Activated CD4-positive, alpha-beta T cell treated with anti-CD3 and anti-CD28 coated beads, Interleukin-2, amount 10 ng/mL, durations not matched to agents 24 days and 14 days (primary cell): ENCODE results near the gene RPL13A. TPM values are rescaled to one million over a fixed set of nuclear protein-coding genes. Genes with fewer than 3 reads are reported as not detected.
A peak's percentile ranks its signal among the peaks of the same experiment; 100 is the strongest.

Experiments
- DNase-seq: peaks from one replicate; pipeline ENCODE4 v3.0.0; 2022
- H3K27ac Mint-ChIP-seq: one replicate; pipeline ENCODE4 v1.8.0; 2022; ENCODE audit warnings: mild to moderate bottlenecking, mixed read lengths
- H3K27me3 Mint-ChIP-seq: one replicate; pipeline ENCODE4 v1.8.0; 2022; ENCODE audit warnings: mixed read lengths
- H3K36me3 Mint-ChIP-seq: one replicate; pipeline ENCODE4 v1.8.0; 2022; ENCODE audit warnings: low read depth, mild to moderate bottlenecking, mixed read lengths
- H3K4me1 Mint-ChIP-seq: one replicate; pipeline ENCODE4 v1.8.0; 2021; ENCODE audit warnings: mixed read lengths
- H3K4me3 Mint-ChIP-seq: one replicate; pipeline ENCODE4 v1.8.0; 2022; ENCODE audit warnings: mild to moderate bottlenecking, moderate library complexity, mixed read lengths
- H3K9me3 Mint-ChIP-seq: one replicate; pipeline ENCODE4 v1.8.0; 2021; ENCODE audit warnings: mixed read lengths
- intact Hi-C: fragments of 100-400 bp; cut with micrococcal nuclease; formaldehyde crosslinking; loops from one replicate; pipeline ENCODE4 v1.15.1; 2023
- total RNA-seq: library from RNA; stranded (reverse); gene quantifications from 2 replicates; pipeline ENCODE4 v1.2.3, GENCODE V29; 2022

RPL13A gene
- total RNA-seq, 1 donor from 2014 or later = 3,032 TPM

- Mint-ChIP-seq H3K4me1 (peaks cover 18% of the 10 kb centered on the region), H3K27ac (no peak overlapping the region), H3K4me3 (peak overlapping the region; percentile 75), H3K9me3 (no peaks in the 10 kb centered on the region), H3K27me3 (peaks cover 8% of the 10 kb centered on the region), H3K36me3 (no peaks in the 10 kb centered on the region)
- intact Hi-C loops = no loop called here
- no peak for DNase-seq
Measured at GRCh38 chr19:49514151-49514550, 26.7 kb downstream of the RPL13A start.

DNA sequence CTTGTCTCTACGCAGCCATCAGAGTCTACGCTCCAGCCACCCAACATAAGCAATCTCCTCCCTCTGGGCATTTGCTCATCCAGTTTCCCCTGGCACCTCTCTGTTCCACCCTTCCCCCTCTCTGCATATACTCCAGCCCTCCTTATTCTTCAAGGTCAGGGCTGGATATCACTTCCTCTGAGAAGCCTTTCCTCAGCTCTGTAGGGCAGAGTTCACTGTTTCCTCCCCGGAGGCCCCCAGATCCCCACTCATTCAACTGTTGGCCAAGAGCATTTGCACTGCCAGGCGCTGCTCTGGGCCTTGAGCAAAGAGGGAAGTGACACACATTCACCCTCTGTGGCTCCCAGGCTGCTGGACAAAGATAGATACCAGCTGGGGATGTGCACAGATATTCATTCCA lies 28.4 kb downstream of the RPL13A start:
- no peak overlapping the region for H3K4me3 Mint-ChIP-seq
- no peak overlapping the region for H3K27ac Mint-ChIP-seq
- peaks cover 10% of the 10 kb centered on the region for H3K27me3 Mint-ChIP-seq
- DNase-seq = no peak
- no peaks in the 10 kb centered on the region for H3K36me3 Mint-ChIP-seq
- peaks cover 18% of the 10 kb centered on the region for H3K4me1 Mint-ChIP-seq
- intact Hi-C loops = no loop called here
- no peaks in the 10 kb centered on the region for H3K9me3 Mint-ChIP-seq

GRCh38 chr19:49518033-49518432 lies 30.6 kb downstream of the RPL13A start:
- H3K4me3 Mint-ChIP-seq = no peak overlapping the region
- no peaks in the 10 kb centered on the region for H3K36me3 Mint-ChIP-seq
- intact Hi-C loops = no loop called here
- H3K27me3 Mint-ChIP-seq = peaks cover 6% of the 10 kb centered on the region
- H3K9me3 Mint-ChIP-seq = no peaks in the 10 kb centered on the region
- H3K4me1 Mint-ChIP-seq = peaks cover 7% of the 10 kb centered on the region
- H3K27ac Mint-ChIP-seq = no peak overlapping the region
- no peak for DNase-seq

DNA sequence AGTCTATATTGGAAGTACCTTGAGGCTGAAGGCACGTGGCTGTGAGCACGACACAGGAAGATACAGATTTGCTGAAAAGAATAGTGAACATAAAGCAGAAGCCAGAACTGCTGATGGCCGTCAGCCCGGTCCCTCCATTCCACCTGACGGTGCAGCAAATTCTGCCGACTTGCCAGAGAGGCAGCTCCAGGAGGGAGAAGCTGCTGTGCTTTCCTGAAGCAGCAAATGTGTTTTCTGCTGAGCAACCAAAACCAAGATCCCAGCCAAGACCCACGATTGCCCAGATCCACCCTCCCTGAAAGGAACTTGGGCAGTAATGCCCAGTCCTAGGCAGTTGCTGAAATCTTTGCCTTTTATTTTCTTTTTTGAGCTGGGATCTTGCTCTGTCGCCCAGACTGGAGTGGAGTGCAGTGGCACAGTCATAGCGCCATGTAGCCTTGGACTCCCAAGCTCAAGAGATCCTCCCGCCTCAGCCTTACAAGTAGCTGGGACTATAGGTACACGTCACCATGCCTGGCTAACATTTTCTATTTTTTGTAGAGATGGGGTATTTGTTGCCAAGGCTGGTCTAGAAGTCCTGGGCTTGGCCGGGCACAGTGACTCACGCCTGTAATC lies 33.4 kb downstream of the RPL13A start:
- no peak overlapping the region for H3K4me3 Mint-ChIP-seq
- H3K27me3 Mint-ChIP-seq = peaks cover 4% of the 10 kb centered on the region
- DNase-seq = no peak
- no peak overlapping the region for H3K27ac Mint-ChIP-seq
- intact Hi-C loops = no loop called here
- peaks cover 2% of the 10 kb centered on the region for H3K4me1 Mint-ChIP-seq
- no peaks in the 10 kb centered on the region for H3K36me3 Mint-ChIP-seq
- H3K9me3 Mint-ChIP-seq = no peaks in the 10 kb centered on the region

GRCh38 chr19:49524812-49525455 lies 37.5 kb downstream of the RPL13A start:
- Mint-ChIP-seq H3K4me1 (peaks cover 15% of the 10 kb centered on the region), H3K4me3 (no peak overlapping the region)
- intact Hi-C loops = no loop called here

GRCh38 chr19:49528211-49528771 lies 40.9 kb downstream of the RPL13A start:
- Mint-ChIP-seq H3K27me3 (peaks cover 4% of the 10 kb centered on the region), H3K9me3 (no peaks in the 10 kb centered on the region), H3K27ac (peak overlapping the region; percentile 29), H3K4me1 (peaks cover 20% of the 10 kb centered on the region), H3K36me3 (no peaks in the 10 kb centered on the region), H3K4me3 (peak overlapping the region; percentile 81)
- intact Hi-C loops = no loop called here
- DNase-seq = no peak

More at GRCh38 chr19:49524812-49525455, 37.5 kb downstream of the RPL13A start:
- no peak for DNase-seq
- Mint-ChIP-seq H3K27me3 (peaks cover 4% of the 10 kb centered on the region), H3K27ac (no peak overlapping the region), H3K9me3 (no peaks in the 10 kb centered on the region), H3K36me3 (no peaks in the 10 kb centered on the region)

DNA sequence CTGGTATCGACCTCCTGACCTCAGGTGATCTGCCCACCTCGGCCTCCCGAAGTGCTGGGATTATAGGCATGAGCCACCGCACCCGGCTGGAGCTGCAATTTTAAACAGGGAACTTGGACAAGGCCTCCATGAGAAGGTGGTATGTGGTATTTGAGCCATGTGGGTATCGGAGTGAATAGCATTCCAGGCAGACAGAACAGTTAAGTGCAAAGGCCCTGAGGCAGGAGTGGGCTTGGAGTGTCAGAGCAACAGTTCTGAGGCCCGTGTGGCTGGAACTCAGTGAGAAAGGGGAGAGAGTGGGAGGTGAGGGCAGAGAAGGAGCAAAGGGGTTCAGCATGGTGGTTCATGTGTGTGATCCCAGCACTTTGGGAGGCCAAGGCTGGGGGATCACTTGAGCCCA lies 43.3 kb downstream of the RPL13A start:
- peaks cover 31% of the 10 kb centered on the region for H3K4me1 Mint-ChIP-seq
- no peak overlapping the region for H3K27ac Mint-ChIP-seq
- no peak for DNase-seq
- no peaks in the 10 kb centered on the region for H3K36me3 Mint-ChIP-seq
- no peaks in the 10 kb centered on the region for H3K9me3 Mint-ChIP-seq
- no peak overlapping the region for H3K4me3 Mint-ChIP-seq
- intact Hi-C loops = no loop called here
- H3K27me3 Mint-ChIP-seq = peaks cover 6% of the 10 kb centered on the region

- H3K9me3 Mint-ChIP-seq = no peaks in the 10 kb centered on the region
- H3K36me3 Mint-ChIP-seq = no peaks in the 10 kb centered on the region
- peak overlapping the region; percentile 81 for H3K27ac Mint-ChIP-seq
- peaks cover 4% of the 10 kb centered on the region for H3K27me3 Mint-ChIP-seq
- peaks cover 18% of the 10 kb centered on the region for H3K4me1 Mint-ChIP-seq
- DNase-seq = peak; percentile 96
- intact Hi-C loops = no loop called here
- H3K4me3 Mint-ChIP-seq = peak overlapping the region; percentile 83
Measured at GRCh38 chr19:49533551-49534488, 46.4 kb downstream of the RPL13A start.

DNA sequence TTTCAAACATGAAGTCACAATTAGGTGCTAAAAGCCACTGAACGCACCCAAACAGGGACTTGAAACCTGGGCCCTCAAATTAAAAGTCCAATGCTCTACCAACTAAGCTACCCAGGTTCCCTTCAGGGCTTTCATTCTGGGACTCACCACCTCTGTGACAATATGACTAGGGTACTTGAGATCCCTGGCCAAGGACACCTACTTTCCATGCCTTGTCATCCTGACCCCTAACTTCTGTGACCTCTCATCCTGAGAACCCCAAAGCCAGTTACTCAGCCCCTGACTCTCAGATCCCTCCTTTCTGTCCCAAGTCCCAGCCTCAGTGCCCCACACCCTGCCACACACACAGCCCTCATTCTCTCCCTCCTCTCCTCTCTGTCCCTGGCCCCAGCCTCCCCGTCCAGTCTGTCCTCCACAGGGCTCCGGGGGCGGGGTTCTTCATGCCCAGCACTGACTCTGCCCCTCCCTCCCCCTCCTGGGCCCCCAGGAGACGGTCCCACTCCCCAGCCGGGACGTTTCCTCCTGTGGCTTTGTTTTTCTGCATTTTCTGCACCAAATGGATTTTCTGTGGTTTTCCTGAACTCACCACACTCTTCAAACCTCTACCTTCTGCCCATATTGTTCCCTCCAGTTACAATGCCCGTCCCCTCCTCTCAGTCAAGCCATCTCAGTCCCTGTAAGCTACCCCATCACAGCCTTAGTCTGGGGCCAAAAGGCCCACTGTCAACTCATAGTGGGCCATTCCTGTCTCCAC lies 47.4 kb downstream of the RPL13A start:
- H3K27me3 Mint-ChIP-seq = peaks cover 2% of the 10 kb centered on the region
- intact Hi-C loops = loop anchor here (1.0 kb wide), 1 partner anchor 8 kb away; no protein-coding TSS in a partner anchor
- H3K4me3 Mint-ChIP-seq = peak overlapping the region; percentile 83
- peaks cover 18% of the 10 kb centered on the region for H3K4me1 Mint-ChIP-seq
- H3K27ac Mint-ChIP-seq = peak overlapping the region; percentile 81
- H3K9me3 Mint-ChIP-seq = no peaks in the 10 kb centered on the region
- H3K36me3 Mint-ChIP-seq = no peaks in the 10 kb centered on the region
- peak; percentile 70 for DNase-seq

DNA sequence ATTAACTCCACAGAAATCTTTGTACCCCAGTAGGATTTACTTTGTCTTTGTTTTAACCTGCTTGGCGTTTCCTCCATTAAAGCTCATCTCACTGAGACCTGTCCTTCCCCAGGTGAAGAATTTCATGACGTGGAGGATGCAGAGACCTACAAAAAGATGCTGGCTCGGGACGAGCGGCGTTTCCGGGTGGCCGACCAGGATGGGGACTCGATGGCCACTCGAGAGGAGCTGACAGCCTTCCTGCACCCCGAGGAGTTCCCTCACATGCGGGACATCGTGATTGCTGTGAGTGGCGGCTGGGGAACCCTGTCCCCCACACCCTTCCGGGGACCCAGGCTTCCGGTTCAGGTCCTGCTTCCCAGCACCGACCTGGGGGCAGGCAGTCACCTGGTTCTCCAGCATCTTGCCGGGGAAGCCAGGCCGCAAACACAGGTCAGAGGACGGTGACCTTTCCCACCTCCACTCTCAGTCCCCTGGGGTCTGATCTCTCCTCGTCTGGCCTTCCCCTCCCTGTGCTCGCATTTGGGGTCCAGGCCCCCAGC lies 49.6 kb downstream of the RPL13A start:
- intact Hi-C loops = no loop called here
- peaks cover 19% of the 10 kb centered on the region for H3K4me1 Mint-ChIP-seq
- H3K4me3 Mint-ChIP-seq = no peak overlapping the region
- H3K27ac Mint-ChIP-seq = no peak overlapping the region
- peaks cover 2% of the 10 kb centered on the region for H3K27me3 Mint-ChIP-seq
- no peaks in the 10 kb centered on the region for H3K9me3 Mint-ChIP-seq
- peak; percentile 56 for DNase-seq
- H3K36me3 Mint-ChIP-seq = no peaks in the 10 kb centered on the region

GRCh38 chr19:49538643-49539042 lies 51.2 kb downstream of the RPL13A start:
- no peak for DNase-seq
- no peak overlapping the region for H3K27ac Mint-ChIP-seq
- no peak overlapping the region for H3K4me3 Mint-ChIP-seq
- H3K9me3 Mint-ChIP-seq = no peaks in the 10 kb centered on the region
- intact Hi-C loops = no loop called here
- peaks cover 2% of the 10 kb centered on the region for H3K27me3 Mint-ChIP-seq
- no peaks in the 10 kb centered on the region for H3K36me3 Mint-ChIP-seq
- peaks cover 13% of the 10 kb centered on the region for H3K4me1 Mint-ChIP-seq

GRCh38 chr19:49539192-49539952 lies 52.0 kb downstream of the RPL13A start:
- Mint-ChIP-seq H3K4me1 (peaks cover 14% of the 10 kb centered on the region), H3K27ac (no peak overlapping the region), H3K9me3 (no peaks in the 10 kb centered on the region), H3K4me3 (no peak overlapping the region), H3K36me3 (no peaks in the 10 kb centered on the region), H3K27me3 (peaks cover 2% of the 10 kb centered on the region)
- no peak for DNase-seq
- intact Hi-C loops = no loop called here
